Uterus (tissue), 2 donors: ENCODE data around the gene MAP4.

Experiments
- CTCF ChIP-seq, 4 experiments: fragments of 200-600 bp in 2 of 4; fragments of 450-650 bp in 2 of 4; sonication (generic) in 2 of 4; IDR thresholded peaks; one replicate each; pipeline ENCODE4 v1.5.1; 2016 to 2019; ENCODE audit warnings: antibody characterized with exemption in 4 of 4, mild to moderate bottlenecking in 2 of 4, moderate library complexity in 1 of 4
- POLR2A ChIP-seq, 2 donors: fragments of 450-650 bp; IDR thresholded peaks; one replicate each; pipeline ENCODE4 v1.6.1; 2016; ENCODE audit warnings: antibody characterized with exemption in 2 of 2, mild to moderate bottlenecking in 1 of 2, moderate library complexity in 1 of 2

- TF ChIP-seq POLR2A (IDR thresholded peaks at IDR 0.05) (no peak), CTCF (IDR thresholded peaks at IDR 0.05) (no peak)
These were observed 100.0 kb downstream of the MAP4 start for GRCh38 chr3:47916201-47916600.
